GM19395 (cell line): ENCODE measurements around the gene PRDM1.
"Not testable (repeated sequence)": the region's sequence is repeated elsewhere in the genome, so short reads cannot be mapped to it uniquely, and the experiment has no call there.

Source experiments
- ATAC-seq: cut with Tn5 transposase; IDR thresholded peaks from one replicate; pipeline ENCODE4 v1.9.1; 2021; ENCODE audit warnings: mild to moderate bottlenecking, moderate library complexity; ENCODE audit not compliant: unreplicated experiment

PRDM1 gene

GRCh38 chr6:106134906-106135634 lies 48.9 kb downstream of the PRDM1 start:
- no peak for ATAC-seq

GRCh38 chr6:106135911-106136571 lies 49.9 kb downstream of the PRDM1 start:
- ATAC-seq: no peak

- no peak for ATAC-seq
Observed at GRCh38 chr6:106136845-106137244, 50.7 kb downstream of the PRDM1 start.

GRCh38 chr6:106138151-106138550 lies 52.0 kb downstream of the PRDM1 start:
- no peak for ATAC-seq

GRCh38 chr6:106141441-106142237 lies 55.5 kb downstream of the PRDM1 start:
- peak; percentile 82 for ATAC-seq

- no peak for ATAC-seq
Observed at GRCh38 chr6:106142876-106143431, 56.8 kb downstream of the PRDM1 start.

GRCh38 chr6:106143665-106144064 lies 57.5 kb downstream of the PRDM1 start:
- no peak for ATAC-seq

GRCh38 chr6:106145144-106145543 lies 59.0 kb downstream of the PRDM1 start:
- no peak for ATAC-seq

- ATAC-seq: peak; percentile 41
Observed at GRCh38 chr6:106145741-106146227, 59.6 kb downstream of the PRDM1 start.

- peak; percentile 38 for ATAC-seq
Observed at GRCh38 chr6:106146852-106147351, 60.8 kb downstream of the PRDM1 start.

GRCh38 chr6:106147476-106147875 lies 61.3 kb downstream of the PRDM1 start:
- no peak for ATAC-seq

GRCh38 chr6:106149472-106150069 lies 63.4 kb downstream of the PRDM1 start:
- ATAC-seq: no peak

- ATAC-seq: not testable (repeated sequence)
Observed at GRCh38 chr6:106152476-106152875, 66.3 kb downstream of the PRDM1 start.

GRCh38 chr6:106152952-106153351 lies 66.8 kb downstream of the PRDM1 start:
- ATAC-seq: no peak

- no peak for ATAC-seq
Observed at GRCh38 chr6:106154326-106154725, 68.2 kb downstream of the PRDM1 start.

GRCh38 chr6:106155219-106155830 lies 69.2 kb downstream of the PRDM1 start:
- no peak for ATAC-seq

GRCh38 chr6:106156413-106156812 lies 70.3 kb downstream of the PRDM1 start:
- no peak for ATAC-seq

GRCh38 chr6:106156863-106157262 lies 70.7 kb downstream of the PRDM1 start:
- ATAC-seq: no peak

GRCh38 chr6:106158816-106159215 lies 72.7 kb downstream of the PRDM1 start:
- ATAC-seq: no peak
